ENCODE data around the gene SBK1. TPM values are rescaled to one million over a fixed set of nuclear protein-coding genes. Genes with fewer than 3 reads are reported as not detected.

The SBK1 gene
- total and polyA plus RNA-seq, 2 experiments from 2014 or later = not detected

DNA sequence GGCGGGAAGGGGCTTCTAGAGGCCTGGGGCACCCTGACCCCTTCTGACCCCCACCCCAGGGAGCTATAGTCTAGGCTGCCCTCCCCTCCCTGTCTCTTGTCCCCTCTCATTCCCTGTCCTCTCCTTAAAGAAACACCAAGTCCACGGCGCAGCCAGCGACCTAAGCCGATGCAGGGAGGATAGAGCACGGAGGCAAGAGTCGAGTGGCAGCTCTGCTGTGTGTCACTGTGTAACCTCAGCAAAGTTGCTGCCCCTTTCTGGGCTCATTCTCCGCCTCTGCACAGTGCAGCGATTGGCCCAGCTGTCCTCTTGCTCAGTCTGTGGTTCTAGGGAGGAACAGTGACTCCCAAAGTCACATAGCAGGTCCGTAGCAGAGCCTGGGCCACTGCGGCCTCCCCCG is 36.5 kb upstream of the SBK1 start:
- H3K27me3 ChIP-seq (replicated peaks; ENCODE audit: insufficient read depth) = peaks cover 17% of the 10 kb centered on the region
- H2AFZ ChIP-seq = no peak overlapping the region
- no peak overlapping the region for H3K4me3 ChIP-seq
- H3K4me1 ChIP-seq (ENCODE audit: insufficient read depth) = no peaks in the 10 kb centered on the region
- TF ChIP-seq EZH2phosphoT487 (IDR thresholded peaks at IDR 0.05; ENCODE audit: insufficient read depth, low read depth) = no peak
- TF ChIP-seq EZH2 (IDR thresholded peaks at IDR 0.05; ENCODE audit: insufficient read depth, poor library complexity, severe bottlenecking) = no peak
- no peak overlapping the region for H3K27ac ChIP-seq
- no peaks in the 10 kb centered on the region for H3K9me3 ChIP-seq (ENCODE audit: low read depth)
- H3K79me2 ChIP-seq (ENCODE audit: insufficient read depth) = no peaks in the 10 kb centered on the region
- H3K9ac ChIP-seq = no peak overlapping the region
- in situ Hi-C loops (cut with MboI) = no loop called here
- H3K9me2 ChIP-seq (ENCODE audit: insufficient read depth) = no peaks in the 10 kb centered on the region
- no peaks in the 10 kb centered on the region for H3F3A ChIP-seq (ENCODE audit: insufficient read depth)
- WGBS, 2 experiments (ENCODE audit: low coverage in 1 of 2, low lambda C conversion rate in 2 of 2, missing lambda C conversion rate in 2 of 2) = 63 to 64% methylated on average over 12 of the region's 12 CpGs
- H3K4me2 ChIP-seq (ENCODE audit: unreplicated experiment) = no peak overlapping the region
- no peak for DNase-seq
- no peaks in the 10 kb centered on the region for H4K20me1 ChIP-seq (ENCODE audit: insufficient read depth)
- H3K36me3 ChIP-seq (ENCODE audit: low read depth) = no peaks in the 10 kb centered on the region

- Histone ChIP-seq H3F3A (ENCODE audit: insufficient read depth) (no peaks in the 10 kb centered on the region), H3K4me2 (ENCODE audit: unreplicated experiment) (no peak overlapping the region), H3K4me1 (ENCODE audit: insufficient read depth) (no peaks in the 10 kb centered on the region), H3K27me3 (replicated peaks; ENCODE audit: insufficient read depth) (peaks cover 15% of the 10 kb centered on the region), H4K20me1 (ENCODE audit: insufficient read depth) (no peaks in the 10 kb centered on the region), H3K36me3 (ENCODE audit: low read depth) (no peaks in the 10 kb centered on the region), H3K9me2 (ENCODE audit: insufficient read depth) (no peaks in the 10 kb centered on the region), H3K4me3 (no peak overlapping the region), H3K9ac (no peak overlapping the region), H3K9me3 (ENCODE audit: low read depth) (no peaks in the 10 kb centered on the region), H2AFZ (no peak overlapping the region), H3K79me2 (ENCODE audit: insufficient read depth) (no peaks in the 10 kb centered on the region), H3K27ac (no peak overlapping the region)
- in situ Hi-C loops (cut with MboI) = no loop called here
- no peak for TF ChIP-seq EZH2 (IDR thresholded peaks at IDR 0.05; ENCODE audit: insufficient read depth, poor library complexity, severe bottlenecking)
- no peak for TF ChIP-seq EZH2phosphoT487 (IDR thresholded peaks at IDR 0.05; ENCODE audit: insufficient read depth, low read depth)
- DNase-seq = no peak
- 60 to 61% methylated on average over 4 of the region's 4 CpGs for WGBS, 2 experiments (ENCODE audit: low coverage in 1 of 2, low lambda C conversion rate in 2 of 2, missing lambda C conversion rate in 2 of 2)
Measured at GRCh38 chr16:28257256-28257655, 35.1 kb upstream of the SBK1 start.

DNA sequence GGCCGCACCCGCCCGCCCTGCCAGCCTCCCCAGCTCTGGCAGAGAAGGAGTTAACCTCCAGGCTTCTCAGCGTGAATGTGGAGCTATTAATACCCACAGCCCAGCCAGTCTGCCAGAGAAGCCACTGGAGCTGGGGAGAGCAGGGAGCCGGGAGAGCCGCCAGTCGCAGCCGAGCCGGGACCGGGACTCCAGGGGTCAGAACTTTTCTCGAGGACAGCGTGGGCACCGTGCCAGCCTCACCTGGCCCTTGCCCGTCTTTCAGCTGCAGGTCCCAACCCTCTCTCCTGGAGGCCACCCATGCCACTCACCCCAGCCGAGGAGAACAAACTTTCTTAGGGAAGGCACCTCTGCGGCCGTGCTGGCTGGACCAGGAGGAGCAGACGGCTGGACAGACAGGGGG is 33.8 kb upstream of the SBK1 start:
- Histone ChIP-seq H3K79me2 (ENCODE audit: insufficient read depth) (no peaks in the 10 kb centered on the region), H3K9ac (no peak overlapping the region), H3K27me3 (replicated peaks; ENCODE audit: insufficient read depth) (peaks cover 24% of the 10 kb centered on the region), H3K9me3 (ENCODE audit: low read depth) (no peaks in the 10 kb centered on the region), H3K4me2 (ENCODE audit: unreplicated experiment) (no peak overlapping the region), H3K9me2 (ENCODE audit: insufficient read depth) (no peaks in the 10 kb centered on the region), H3K4me1 (ENCODE audit: insufficient read depth) (no peaks in the 10 kb centered on the region), H3K27ac (no peak overlapping the region), H2AFZ (no peak overlapping the region), H4K20me1 (ENCODE audit: insufficient read depth) (no peaks in the 10 kb centered on the region), H3F3A (ENCODE audit: insufficient read depth) (no peaks in the 10 kb centered on the region), H3K4me3 (no peak overlapping the region), H3K36me3 (ENCODE audit: low read depth) (no peaks in the 10 kb centered on the region)
- in situ Hi-C loops (cut with MboI) = no loop called here
- DNase-seq = peak; percentile 40
- 3 to 10% methylated on average over 15 to 18 of the region's 18 CpGs for WGBS, 2 experiments (ENCODE audit: low coverage in 1 of 2, low lambda C conversion rate in 2 of 2, missing lambda C conversion rate in 2 of 2)
- TF ChIP-seq EZH2 (IDR thresholded peaks at IDR 0.05; ENCODE audit: insufficient read depth, poor library complexity, severe bottlenecking) (no peak), EZH2phosphoT487 (IDR thresholded peaks at IDR 0.05; ENCODE audit: insufficient read depth, low read depth) (no peak)

DNA sequence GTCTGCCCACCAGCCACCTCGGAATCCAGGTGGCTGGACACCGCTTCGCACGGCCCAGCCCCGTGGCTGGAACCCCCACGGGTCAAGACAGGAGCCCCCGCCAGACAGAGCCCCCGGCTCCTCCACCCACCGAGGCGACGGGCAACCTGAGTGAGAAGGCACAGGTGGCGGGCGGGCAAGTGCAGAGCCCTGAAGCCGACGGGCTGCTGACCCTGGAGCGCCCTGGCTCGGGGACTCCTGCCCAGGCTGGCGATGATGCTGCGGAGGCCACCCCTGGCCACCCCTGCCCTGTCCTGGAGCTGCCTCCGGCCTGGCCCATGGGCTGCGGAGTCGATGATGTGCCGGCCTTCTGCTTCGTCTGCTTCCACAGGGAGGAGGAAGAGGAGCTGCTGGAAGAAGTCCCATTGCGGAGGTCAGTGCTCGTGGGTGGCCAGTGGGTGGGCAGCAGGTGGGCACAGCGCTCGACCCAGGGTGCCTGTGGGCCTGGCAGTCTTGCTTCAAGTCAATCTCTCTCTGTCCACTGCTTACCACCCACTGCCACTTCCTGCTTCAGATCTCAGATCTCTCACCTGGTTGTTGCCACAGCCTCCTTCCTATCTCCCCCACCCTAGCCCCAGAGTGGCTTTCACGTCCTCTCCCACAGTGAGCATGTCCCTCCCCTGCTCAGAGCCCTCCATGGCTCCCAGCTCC is 33.1 kb upstream of the SBK1 start:
- TF ChIP-seq EZH2phosphoT487 (IDR thresholded peaks at IDR 0.05; ENCODE audit: insufficient read depth, low read depth) (no peak), EZH2 (IDR thresholded peaks at IDR 0.05; ENCODE audit: insufficient read depth, poor library complexity, severe bottlenecking) (no peak)

More for the DNA sequence above, 33.1 kb upstream of the SBK1 start:
- Histone ChIP-seq H2AFZ (no peak overlapping the region), H3K79me2 (ENCODE audit: insufficient read depth) (no peaks in the 10 kb centered on the region), H4K20me1 (ENCODE audit: insufficient read depth) (no peaks in the 10 kb centered on the region), H3K4me3 (no peak overlapping the region), H3K9me3 (ENCODE audit: low read depth) (no peaks in the 10 kb centered on the region), H3F3A (ENCODE audit: insufficient read depth) (no peaks in the 10 kb centered on the region), H3K9ac (no peak overlapping the region), H3K9me2 (ENCODE audit: insufficient read depth) (no peaks in the 10 kb centered on the region), H3K27ac (no peak overlapping the region), H3K27me3 (replicated peaks; ENCODE audit: insufficient read depth) (peaks cover 26% of the 10 kb centered on the region), H3K36me3 (ENCODE audit: low read depth) (no peaks in the 10 kb centered on the region), H3K4me1 (ENCODE audit: insufficient read depth) (no peaks in the 10 kb centered on the region), H3K4me2 (ENCODE audit: unreplicated experiment) (no peak overlapping the region)
- in situ Hi-C loops (cut with MboI) = no loop called here
- DNase-seq = no peak
- 61 to 63% methylated on average over 25 to 27 of the region's 29 CpGs for WGBS, 2 experiments (ENCODE audit: low coverage in 1 of 2, low lambda C conversion rate in 2 of 2, missing lambda C conversion rate in 2 of 2)
